HCT116 (cell line): ENCODE results near the gene MTX2. TPM values are rescaled to one million over a fixed set of nuclear protein-coding genes. Genes with fewer than 3 reads are reported as not detected.

Experiments used
- ATAC-seq: fragments of 200-7000 bp; cut with Tn5 transposase; 2 replicates; pipeline ENCODE4 v1.9.1; 2020; ENCODE audit warnings: mild to moderate bottlenecking, moderate library complexity
- BruUV-seq: library from RNA; stranded (reverse); fragments of 400-500 nt; replicated peaks from 2 replicates; lab custom pipeline; 2021; lab: Mats Ljungman, UMichigan
- CTCF ChIA-PET: fragments of 300-600 bp; sonication (Branson Sonifier 250); formaldehyde crosslinking; loops from one replicate; lab custom pipeline; 2021; ENCODE audit warnings: antibody characterized with exemption; lab: Charles Lee
- POLR2A ChIA-PET: fragments of 300-600, 350-600 bp; sonication (Branson Sonifier 250); formaldehyde crosslinking; loops from one replicate; lab custom pipeline; 2021; ENCODE audit warnings: antibody characterized with exemption; lab: Charles Lee
- RAD21 ChIA-PET, 2 experiments: fragments of 300-600 bp; sonication (Branson Sonifier 250); formaldehyde crosslinking; loops; one replicate each; lab custom pipeline; 2023; ENCODE audit warnings: low total read pairs in 2 of 2; ENCODE audit not compliant: uncharacterized antibody in 2 of 2, unreplicated experiment in 2 of 2, low non-redundant PET in 1 of 2; lab: Charles Lee
- DNase-seq: peaks from one replicate; pipeline ENCODE4 v3.0.0-alpha.2; 2010; ENCODE audit warnings: low read depth, low spot score
- H2AFZ ChIP-seq: fragments of 200-600 bp; shearing (Covaris generic), sonication (generic); 2 replicates; pipeline ENCODE4 v1.6.1; 2017; ENCODE audit warnings: low read depth, mixed run types, mixed read lengths, antibody characterized with exemption, low read length; ENCODE audit not compliant: poor library complexity, severe bottlenecking
- H3K27ac ChIP-seq: 2 replicates; pipeline ENCODE4 v1.5.1; 2012; ENCODE audit warnings: low read depth, low read length
- H3K27me3 ChIP-seq: fragments of 200-600 bp; sonication (generic); 2 replicates; pipeline ENCODE4 v1.6.1; 2016; ENCODE audit warnings: mixed run types, low read length, mixed read lengths; ENCODE audit not compliant: insufficient read depth
- H3K36me3 ChIP-seq, 2 experiments: fragments of 200-500 bp in 1 of 2; fragments of 200-600 bp in 1 of 2; sonication (Bioruptor generic) in 1 of 2; sonication (generic) in 1 of 2; 2 replicates each; pipeline versions ENCODE4 v1.5.1 to v1.6.1; 2014 to 2016; ENCODE audit warnings: low read length in 2 of 2, inconsistent platforms in 1 of 2, mixed read lengths in 1 of 2, mixed run types in 1 of 2; ENCODE audit not compliant: insufficient read depth in 2 of 2, control insufficient read depth in 1 of 2
- H3K4me1 ChIP-seq, 2 experiments: fragments of 200-600 bp in 1 of 2; sonication (generic) in 1 of 2; 2 replicates each; pipeline versions ENCODE4 v1.5.1 to v1.6.1; 2012 to 2017; ENCODE audit warnings: low read length in 2 of 2, inconsistent platforms in 1 of 2, mild to moderate bottlenecking in 1 of 2, mixed read lengths in 1 of 2, mixed run types in 1 of 2, moderate library complexity in 1 of 2; ENCODE audit not compliant: insufficient read depth in 2 of 2, control insufficient read depth in 1 of 2
- H3K4me2 ChIP-seq: fragments of 200-600 bp; sonication (generic); 2 replicates; pipeline ENCODE4 v1.6.1; 2017; ENCODE audit warnings: mixed run types, low read length, mixed read lengths
- H3K4me3 ChIP-seq, 2 experiments: fragments of 200-600 bp in 1 of 2; sonication (generic) in 1 of 2; replicated peaks in 1 of 2; 2 replicates each; pipeline ENCODE4 v1.5.1; 2011 to 2016; ENCODE audit warnings: low read length in 2 of 2, control low read depth in 1 of 2, low read depth in 1 of 2, mild to moderate bottlenecking in 1 of 2, mixed read lengths in 1 of 2, mixed run types in 1 of 2
- H3K79me2 ChIP-seq: fragments of 200-600 bp; sonication (generic); 2 replicates; pipeline ENCODE4 v1.6.1; 2017; ENCODE audit warnings: mild to moderate bottlenecking, mixed run types, low read length, moderate library complexity, mixed read lengths; ENCODE audit not compliant: insufficient read depth
- H3K9ac ChIP-seq: fragments of 200-600 bp; sonication (generic); 2 replicates; pipeline ENCODE4 v1.6.1; 2016; ENCODE audit warnings: low read length, mixed read lengths
- H3K9me2 ChIP-seq: fragments of 200-600 bp; sonication (generic), shearing (Covaris generic); 2 replicates; pipeline ENCODE4 v1.6.1; 2017; ENCODE audit warnings: mixed run types, mild to moderate bottlenecking, moderate library complexity; ENCODE audit not compliant: insufficient read depth
- H3K9me3 ChIP-seq, 2 experiments: fragments of 200-500 bp in 1 of 2; fragments of 200-600 bp in 1 of 2; sonication (Bioruptor generic) in 1 of 2; sonication (generic) in 1 of 2; 2 replicates each; pipeline ENCODE4 v1.6.1; 2014 to 2017; ENCODE audit warnings: low read length in 2 of 2, mixed read lengths in 2 of 2, inconsistent platforms in 1 of 2, low read depth in 1 of 2, mild to moderate bottlenecking in 1 of 2, mixed run types in 1 of 2, moderate library complexity in 1 of 2; ENCODE audit not compliant: control insufficient read depth in 1 of 2, insufficient read depth in 1 of 2
- H4K20me1 ChIP-seq: fragments of 200-600 bp; sonication (generic), shearing (Covaris generic); 2 replicates; pipeline ENCODE4 v1.6.1; 2017; ENCODE audit warnings: mixed run types, mild to moderate bottlenecking, moderate library complexity; ENCODE audit not compliant: insufficient read depth
- ATF3 ChIP-seq: IDR thresholded peaks from 2 replicates; pipeline ENCODE4 v1.6.1; 2012
- CTCF ChIP-seq, 3 experiments: fragments of 200-600 bp in 1 of 3; sonication (generic) in 1 of 3; IDR thresholded peaks in 2 of 3; conservative IDR thresholded peaks in 1 of 3; 2 replicates each; pipeline ENCODE4 v1.5.1; 2012 to 2017; ENCODE audit warnings: low read depth in 2 of 3, low read length in 2 of 3, antibody characterized with exemption in 1 of 3, borderline replicate concordance in 1 of 3, control low read depth in 1 of 3, mild to moderate bottlenecking in 1 of 3, mixed read lengths in 1 of 3, mixed run types in 1 of 3, moderate library complexity in 1 of 3; ENCODE audit not compliant: insufficient read depth in 1 of 3
- EGR1 ChIP-seq: IDR thresholded peaks from 2 replicates; pipeline ENCODE4 v1.6.1; 2012; ENCODE audit warnings: low read depth
- ELF1 ChIP-seq: IDR thresholded peaks from 2 replicates; pipeline ENCODE4 v1.6.1; 2012; ENCODE audit warnings: low read depth, borderline replicate concordance
- RAD21 ChIP-seq: IDR thresholded peaks from 2 replicates; pipeline ENCODE4 v1.6.1; 2012; ENCODE audit warnings: low read depth, mild to moderate bottlenecking
- SIN3A ChIP-seq: IDR thresholded peaks from 2 replicates; pipeline ENCODE4 v1.6.1; 2012; ENCODE audit warnings: low read depth
- ZBTB33 ChIP-seq: IDR thresholded peaks from 2 replicates; pipeline ENCODE4 v1.6.1; 2011; ENCODE audit warnings: mild to moderate bottlenecking, low read length, moderate library complexity; ENCODE audit not compliant: insufficient replicate concordance; ENCODE audit errors: extremely low read depth
- intact Hi-C: fragments of 100-400 bp; cut with micrococcal nuclease; formaldehyde crosslinking; loops from 2 replicates; pipeline ENCODE4 v1.10.0; 2022
- total RNA-seq: library from RNA; stranded (reverse); gene quantifications from one replicate; pipeline ENCODE4 v1.2.1, GENCODE V29; 2021; ENCODE audit not compliant: unreplicated experiment

The MTX2 gene
- total RNA-seq, 1 experiment from 2014 or later: 38.9 TPM

- H3K4me2 ChIP-seq: no peak overlapping the region
- no peak for TF ChIP-seq CTCF (IDR thresholded peaks at IDR 0.05 in 2 of 3, conservative IDR thresholded peaks at IDR 0.05 in 1 of 3; ENCODE audit: borderline replicate concordance in 1 of 3, insufficient read depth in 1 of 3, low read depth in 2 of 3, low read length in 2 of 3)
- no peak for TF ChIP-seq ELF1
- TF ChIP-seq ZBTB33: no peak
- no peak for TF ChIP-seq SIN3A
- no peak for TF ChIP-seq ATF3
- no peak for TF ChIP-seq RAD21
- no peak for TF ChIP-seq EGR1
- no peaks in the 10 kb centered on the region for H3K27me3 ChIP-seq
- H3K4me3 ChIP-seq: no peak overlapping the region
- H3K36me3 ChIP-seq: no peaks in the 10 kb centered on the region
- H3K9me3 ChIP-seq: no peaks in the 10 kb centered on the region
- no peak overlapping the region for H3K9ac ChIP-seq
- H3K79me2 ChIP-seq: 0 out of 2 replicates have a peak, but pooled peaks cover 7% of the 10 kb centered on the region
- no peaks in the 10 kb centered on the region for H4K20me1 ChIP-seq
- intact Hi-C loops: no loop called here
- H3K27ac ChIP-seq: no peak overlapping the region
- ATAC-seq: no peak
- ChIA-PET CTCF (no interaction called here), RAD21 (no interaction called here), POLR2A (no interaction called here)
- no peaks in the 10 kb centered on the region for H3K9me2 ChIP-seq
- no peak overlapping the region for H2AFZ ChIP-seq
- DNase-seq: no peak
- H3K4me1 ChIP-seq: peaks cover 3 to 14% of the 10 kb centered on the region in 2 experiments; a peak in 2 of 4 replicates
- no TSS peak for BruUV-seq
These were observed 52.7 kb downstream of the MTX2 start for GRCh38 chr2:176321916-176322315.
